H1 (cell line): ENCODE results near the gene NLRP7. TPM values are rescaled to one million over a fixed set of nuclear protein-coding genes. Genes with fewer than 3 reads are reported as not detected.
"Not testable (repeated sequence)": the region's sequence is repeated elsewhere in the genome, so short reads cannot be mapped to it uniquely, and the experiment has no call there.

ENCODE experiments used
- CTCF ChIA-PET: fragments of 300-600 bp; sonication (Branson Sonifier 250); formaldehyde crosslinking; loops from one replicate; lab custom pipeline; 2021; ENCODE audit not compliant: partially characterized antibody; lab: Charles Lee
- POLR2A ChIA-PET: fragments of 300-600 bp; sonication (Branson Sonifier 250); formaldehyde crosslinking; loops from one replicate; lab custom pipeline; 2021; ENCODE audit warnings: inconsistent platforms; ENCODE audit not compliant: partially characterized antibody; lab: Charles Lee
- DNase-seq, 2 experiments: peaks; one replicate each; pipeline versions ENCODE4 v3.0.0 to v3.0.0-alpha.2; 2010 to 2022; ENCODE audit warnings: low spot score in 2 of 2, low read depth in 1 of 2, mixed read lengths in 1 of 2
- FAIRE-seq: peaks from 2 replicates; lab custom pipeline; 2011; peaks lifted over from hg19 to GRCh38; lab: Jason Lieb, UNC
- H2AFZ ChIP-seq: 2 replicates; pipeline ENCODE4 v1.8.1; 2012; ENCODE audit warnings: low read length, inconsistent platforms
- H2AK5ac ChIP-seq: 2 replicates; pipeline ENCODE4 v1.6.1; 2013; ENCODE audit warnings: low read depth, low read length
- H2BK120ac ChIP-seq: replicated peaks from 2 replicates; pipeline ENCODE3; 2013; ENCODE audit warnings: low read depth, low read length, inconsistent platforms
- H2BK12ac ChIP-seq: 2 replicates; pipeline ENCODE4 v1.6.1; 2013; ENCODE audit warnings: low read depth, low read length
- H2BK15ac ChIP-seq: 2 replicates; pipeline ENCODE4 v1.6.1; 2013; ENCODE audit warnings: low read length
- H2BK20ac ChIP-seq: 2 replicates; pipeline ENCODE4 v1.6.1; 2013; ENCODE audit warnings: low read length
- H2BK5ac ChIP-seq: 2 replicates; pipeline ENCODE4 v1.6.1; 2013; ENCODE audit warnings: low read depth, low read length
- H3K14ac ChIP-seq: 2 replicates; pipeline ENCODE4 v1.6.1; 2013; ENCODE audit warnings: inconsistent platforms; ENCODE audit not compliant: insufficient read length
- H3K18ac ChIP-seq: 2 replicates; pipeline ENCODE4 v1.6.1; 2013; ENCODE audit warnings: low read length; ENCODE audit errors: extremely low read depth
- H3K23ac ChIP-seq: 2 replicates; pipeline ENCODE4 v1.6.1; 2013; ENCODE audit warnings: inconsistent platforms; ENCODE audit not compliant: insufficient read length
- H3K23me2 ChIP-seq: 2 replicates; pipeline ENCODE4 v1.6.1; 2013; ENCODE audit warnings: low read depth, low read length
- H3K27ac ChIP-seq: 2 replicates; pipeline ENCODE4 v1.6.1; 2011; ENCODE audit warnings: low read depth, low read length, inconsistent platforms
- H3K27me3 ChIP-seq, 4 experiments: replicated peaks in 1 of 4; 1 replicate in 1 of 4; 2 replicates in 3 of 4; pipeline versions ENCODE4 v1.6.1 to v1.8.1; 2011 to 2013; ENCODE audit warnings: low read length in 3 of 4, mild to moderate bottlenecking in 3 of 4, inconsistent platforms in 2 of 4, mixed read lengths in 2 of 4, moderate library complexity in 1 of 4; ENCODE audit not compliant: control insufficient read depth in 3 of 4, insufficient read depth in 3 of 4; ENCODE audit errors: extremely low read depth in 1 of 4
- H3K36me3 ChIP-seq, 4 experiments: 2 replicates each; pipeline versions ENCODE4 v1.6.1 to v1.8.1; 2011 to 2013; ENCODE audit warnings: mild to moderate bottlenecking in 4 of 4, low read length in 3 of 4, moderate library complexity in 2 of 4, control low read depth in 1 of 4, inconsistent platforms in 1 of 4; ENCODE audit not compliant: insufficient read depth in 4 of 4, control insufficient read depth in 2 of 4
- H3K4ac ChIP-seq: replicated peaks from 2 replicates; pipeline ENCODE3; 2013; ENCODE audit warnings: low read length, low read depth, mixed read lengths, inconsistent platforms; ENCODE audit not compliant: insufficient read length
- H3K4me1 ChIP-seq, 4 experiments: replicated peaks in 1 of 4; 1 replicate in 1 of 4; 2 replicates in 3 of 4; pipeline versions ENCODE4 v1.6.1 to v1.8.1; 2011 to 2013; ENCODE audit warnings: low read length in 3 of 4, inconsistent platforms in 2 of 4, mixed read lengths in 1 of 4; ENCODE audit not compliant: insufficient read depth in 4 of 4, control insufficient read depth in 3 of 4
- H3K4me2 ChIP-seq, 2 experiments: 2 replicates each; pipeline versions ENCODE4 v1.6.1 to v1.8.1; 2011 to 2013; ENCODE audit warnings: low read depth in 2 of 2, low read length in 2 of 2, control low read depth in 1 of 2, inconsistent platforms in 1 of 2, mild to moderate bottlenecking in 1 of 2; ENCODE audit not compliant: insufficient read depth in 1 of 2
- H3K4me3 ChIP-seq, 4 experiments: fragments of 200-600, 300-600 bp in 1 of 4; sonication (generic), shearing (Covaris generic), sonication (Bioruptor Twin) in 1 of 4; 2 replicates each; pipeline versions ENCODE4 v1.5.1 to v1.8.1; 2011 to 2016; ENCODE audit warnings: low read length in 4 of 4, low read depth in 3 of 4, control low read depth in 2 of 4, inconsistent platforms in 2 of 4, mild to moderate bottlenecking in 2 of 4, mixed read lengths in 1 of 4, moderate library complexity in 1 of 4; ENCODE audit not compliant: insufficient read depth in 2 of 4; ENCODE audit errors: extremely low read depth in 1 of 4
- H3K56ac ChIP-seq: replicated peaks from 2 replicates; pipeline ENCODE3; 2013; ENCODE audit warnings: low read depth, mild to moderate bottlenecking, mixed read lengths, low read length, inconsistent platforms; ENCODE audit not compliant: insufficient read length
- H3K79me1 ChIP-seq: 2 replicates; pipeline ENCODE4 v1.6.1; 2013; ENCODE audit warnings: low read depth, low read length, control low read depth
- H3K79me2 ChIP-seq, 2 experiments: 2 replicates each; pipeline versions ENCODE4 v1.6.1 to v1.8.1; 2012 to 2013; ENCODE audit warnings: low read length in 2 of 2, mild to moderate bottlenecking in 2 of 2, inconsistent platforms in 1 of 2; ENCODE audit not compliant: insufficient read depth in 2 of 2, control insufficient read depth in 1 of 2
- H3K9ac ChIP-seq, 4 experiments: replicated peaks in 1 of 4; 1 replicate in 1 of 4; 2 replicates in 3 of 4; pipeline versions ENCODE4 v1.6.1 to v1.8.1; 2011 to 2013; ENCODE audit warnings: low read depth in 3 of 4, low read length in 3 of 4, control low read depth in 2 of 4, mild to moderate bottlenecking in 2 of 4, moderate library complexity in 2 of 4, inconsistent platforms in 1 of 4; ENCODE audit errors: extremely low read depth in 1 of 4
- H3K9me3 ChIP-seq, 2 experiments: 2 replicates each; pipeline versions ENCODE4 v1.6.1 to v1.8.1; 2012 to 2013; ENCODE audit warnings: mild to moderate bottlenecking in 2 of 2, moderate library complexity in 2 of 2, control low read depth in 1 of 2, inconsistent platforms in 1 of 2, low read depth in 1 of 2, low read length in 1 of 2, mixed read lengths in 1 of 2; ENCODE audit not compliant: insufficient read depth in 2 of 2
- H4K20me1 ChIP-seq, 2 experiments: replicated peaks in 1 of 2; 2 replicates each; pipeline versions ENCODE3 to v1.8.1; 2011 to 2013; ENCODE audit warnings: inconsistent platforms in 2 of 2, low read length in 2 of 2, mild to moderate bottlenecking in 1 of 2; ENCODE audit not compliant: insufficient read depth in 2 of 2, control insufficient read depth in 1 of 2
- H4K5ac ChIP-seq: 2 replicates; pipeline ENCODE4 v1.6.1; 2013; ENCODE audit warnings: low read length, low read depth, mixed read lengths, inconsistent platforms; ENCODE audit not compliant: insufficient read length
- H4K8ac ChIP-seq: 2 replicates; pipeline ENCODE4 v1.8.0; 2013; ENCODE audit warnings: mild to moderate bottlenecking, moderate library complexity, low read length, inconsistent platforms; ENCODE audit not compliant: insufficient read depth; ENCODE audit errors: extremely low read depth
- H4K91ac ChIP-seq: replicated peaks from 2 replicates; pipeline ENCODE3; 2013; ENCODE audit warnings: low read length, mixed read lengths, inconsistent platforms; ENCODE audit not compliant: insufficient read length
- WGBS, 2 experiments: shearing (Covaris generic) in 1 of 2; methylation state at CpG; one replicate each; pipeline versions ENCODE4 v1.1.6 to v1.1.7; 2013 to 2015; ENCODE audit warnings: low lambda C conversion rate in 2 of 2, mixed read lengths in 2 of 2, inconsistent platforms in 1 of 2, low coverage in 1 of 2, missing lambda C conversion rate in 1 of 2; ENCODE audit not compliant: insufficient replicate concordance in 2 of 2, insufficient coverage in 1 of 2, insufficient read length in 1 of 2; ENCODE audit errors: extremely low coverage in 1 of 2, missing lambda C conversion rate in 1 of 2; 5-methylcytosine and 5-hydroxymethylcytosine counted together
- polyA plus RNA-seq, 7 experiments: library from polyadenylated mRNA; depleted of rRNA in 3 of 7; stranded (reverse) in 5 of 7; unstranded in 2 of 7; fragments of >200 nt in 5 of 7; fragments of 200-250 nt in 2 of 7; gene quantifications; 1 replicate in 5 of 7; 2 replicates in 1 of 7; 4 replicates in 1 of 7; pipeline versions ENCODE4 v1.2.1 to v1.2.3, GENCODE V29; 2011 to 2013; ENCODE audit warnings: missing spikeins in 2 of 7, mixed read lengths in 2 of 7
- total RNA-seq: library from RNA; stranded (reverse); fragmentation: NEBNext Ultra II Directional; extraction: Animal tissue kit (Norgen Biotek cat#: 25700); gene quantifications from 2 replicates; pipeline ENCODE4 v1.2.1, GENCODE V29; 2021

NLRP7 gene
- total and polyA plus RNA-seq, 2 of the 8 experiments (the other 6 are each of a cell fraction or from before 2014, with no cell fraction given) = 0.91 to 1.2 TPM

DNA sequence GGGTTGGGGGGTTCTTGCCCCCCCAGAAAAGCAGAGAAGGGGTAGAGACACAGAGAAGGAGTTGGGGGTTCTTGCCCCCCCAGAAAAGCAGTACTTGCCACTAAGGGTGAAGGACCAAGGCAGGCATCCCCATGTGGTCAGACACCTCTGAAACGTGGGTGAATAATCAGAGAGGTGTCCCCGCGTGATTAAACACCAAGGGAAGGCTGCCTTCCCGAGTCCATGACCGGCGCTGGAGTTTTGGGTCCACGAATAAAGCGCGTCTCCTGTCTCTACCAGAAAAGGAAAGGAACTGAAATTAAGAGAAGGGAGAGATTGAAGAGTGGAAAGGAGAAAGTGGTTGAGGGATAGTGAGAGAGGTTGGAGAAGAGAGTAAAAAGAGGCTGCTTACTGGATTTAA lies 47.7 kb downstream of the NLRP7 start:
- H4K91ac ChIP-seq, H3K4me1 ChIP-seq, CTCF ChIA-PET, H2BK20ac ChIP-seq, H3K23me2 ChIP-seq, H4K5ac ChIP-seq, H3K36me3 ChIP-seq, H4K8ac ChIP-seq, H3K9ac ChIP-seq, H3K79me2 ChIP-seq, H2BK12ac ChIP-seq, H3K14ac ChIP-seq, H3K27me3 ChIP-seq, H3K27ac ChIP-seq, H3K4ac ChIP-seq, POLR2A ChIA-PET, H3K18ac ChIP-seq, H2AFZ ChIP-seq, H2AK5ac ChIP-seq, H3K56ac ChIP-seq, H3K23ac ChIP-seq, H2BK120ac ChIP-seq, H2BK5ac ChIP-seq, H3K9me3 ChIP-seq, H4K20me1 ChIP-seq, H3K79me1 ChIP-seq, H3K4me2 ChIP-seq, DNase-seq, FAIRE-seq, H2BK15ac ChIP-seq, H3K4me3 ChIP-seq: not testable (repeated sequence)
- 89% methylated on average over 9 of the region's 9 CpGs; no CpG with 5 or more reads in 1 of the 2 experiments for WGBS, 2 experiments

GRCh38 chr19:54898685-54899084 lies 48.6 kb downstream of the NLRP7 start:
- H3K27ac ChIP-seq, H2BK12ac ChIP-seq, H3K23ac ChIP-seq, H3K18ac ChIP-seq, H4K20me1 ChIP-seq, H3K27me3 ChIP-seq, H4K5ac ChIP-seq, H3K4me1 ChIP-seq, H3K56ac ChIP-seq, H3K79me1 ChIP-seq, H3K4ac ChIP-seq, H2BK20ac ChIP-seq, DNase-seq, H3K79me2 ChIP-seq, H3K9ac ChIP-seq, H2BK15ac ChIP-seq, H3K23me2 ChIP-seq, FAIRE-seq, H4K91ac ChIP-seq, H3K36me3 ChIP-seq, H2BK5ac ChIP-seq, H3K14ac ChIP-seq, H4K8ac ChIP-seq, H3K4me2 ChIP-seq, H3K9me3 ChIP-seq, H2AK5ac ChIP-seq, H2AFZ ChIP-seq, H2BK120ac ChIP-seq, H3K4me3 ChIP-seq: not testable (repeated sequence)
- WGBS, 2 experiments = 99% methylated on average over 7 of the region's 7 CpGs; no CpG with 5 or more reads in 1 of the 2 experiments
- ChIA-PET POLR2A (interaction anchor here (1.4 kb wide), 1 partner anchor 9 kb away, joined by 5 read pairs; no protein-coding TSS in a partner anchor), CTCF (interaction anchor here (0.6 to 1.2 kb wide), 2 partner anchors 165 to 418 kb away, joined by 3 read pairs; no protein-coding TSS in a partner anchor)
